PC-9 (cell line): ENCODE measurements around the gene SELENBP1. TPM values are rescaled to one million over a fixed set of nuclear protein-coding genes. Genes with fewer than 3 reads are reported as not detected.

Experiments used
- BruUV-seq: library from RNA; stranded (reverse); fragments of 400-500 nt; replicated peaks from 2 replicates; lab custom pipeline; 2021; lab: Mats Ljungman, UMichigan
- CTCF ChIA-PET: fragments of 300-600 bp; sonication (Branson Sonifier 250); formaldehyde crosslinking; loops from one replicate; lab custom pipeline; 2022; ENCODE audit warnings: antibody characterized with exemption; lab: Charles Lee
- POLR2A ChIA-PET: fragments of 300-600 bp; sonication (Branson Sonifier 250); formaldehyde crosslinking; loops from one replicate; lab custom pipeline; 2022; ENCODE audit warnings: antibody characterized with exemption; ENCODE audit not compliant: unreplicated experiment; lab: Charles Lee
- DNase-seq, 2 experiments: peaks; one replicate each; pipeline versions ENCODE4 v3.0.0 to v3.0.0-alpha.2; 2015 to 2022; ENCODE audit warnings: mixed read lengths in 1 of 2
- H2AFZ ChIP-seq: fragments of 200-600 bp; sonication (generic); 2 replicates; pipeline ENCODE4 v1.8.1; 2017; ENCODE audit warnings: antibody characterized with exemption
- H3F3A ChIP-seq: fragments of 200-600 bp; sonication (generic); 2 replicates; pipeline ENCODE4 v1.8.1; 2017; ENCODE audit warnings: antibody characterized with exemption, mild to moderate bottlenecking, low read depth; ENCODE audit not compliant: insufficient read depth
- H3K27ac ChIP-seq: fragments of 200-600 bp; sonication (generic); 2 replicates; pipeline ENCODE4 v1.6.1; 2016; ENCODE audit warnings: mixed run types
- H3K27me3 ChIP-seq: fragments of 200-600 bp; sonication (generic); 2 replicates; pipeline ENCODE4 v1.6.1; 2016; ENCODE audit warnings: low read depth, mixed run types; ENCODE audit not compliant: insufficient read depth
- H3K36me3 ChIP-seq: fragments of 200-600 bp; sonication (generic); 2 replicates; pipeline ENCODE4 v1.6.1; 2016; ENCODE audit warnings: low read depth, mixed run types
- H3K4me1 ChIP-seq: fragments of 200-600 bp; sonication (generic); replicated peaks from 2 replicates; pipeline ENCODE4 v1.6.1; 2016; ENCODE audit warnings: mixed run types; ENCODE audit not compliant: insufficient read depth
- H3K4me2 ChIP-seq: fragments of 200-600 bp; sonication (generic); 2 replicates; pipeline ENCODE4 v1.6.1; 2017; ENCODE audit warnings: mixed run types
- H3K4me3 ChIP-seq: fragments of 200-600 bp; sonication (generic); 2 replicates; pipeline ENCODE4 v1.6.1; 2016; ENCODE audit warnings: mixed run types
- H3K79me2 ChIP-seq: fragments of 200-600 bp; sonication (generic); 2 replicates; pipeline ENCODE4 v1.6.1; 2017; ENCODE audit warnings: low read depth, mixed run types
- H3K9me2 ChIP-seq: fragments of 200-600 bp; sonication (generic); 2 replicates; pipeline ENCODE4 v1.8.1; 2017; ENCODE audit warnings: mild to moderate bottlenecking; ENCODE audit not compliant: insufficient read depth
- H3K9me3 ChIP-seq: fragments of 200-600 bp; sonication (generic); 2 replicates; pipeline ENCODE4 v1.8.1; 2016; ENCODE audit warnings: low read depth; ENCODE audit not compliant: insufficient read depth
- H4K20me1 ChIP-seq: fragments of 200-600 bp; sonication (generic); 2 replicates; pipeline ENCODE4 v1.8.1; 2017; ENCODE audit not compliant: insufficient read depth
- CTCF ChIP-seq: fragments of 200-600 bp; sonication (generic); conservative IDR thresholded peaks from 2 replicates; pipeline ENCODE4 v1.6.1; 2017; ENCODE audit warnings: mixed run types, antibody characterized with exemption, mild to moderate bottlenecking, moderate library complexity
- EZH2 ChIP-seq: fragments of 200-600 bp; sonication (generic); IDR thresholded peaks from 2 replicates; pipeline ENCODE4 v1.8.0; 2017; ENCODE audit warnings: antibody characterized with exemption, low read depth
- intact Hi-C: fragments of 100-400 bp; cut with micrococcal nuclease; formaldehyde crosslinking; loops from one replicate; pipeline ENCODE4 v1.10.0; 2022; ENCODE audit not compliant: unreplicated experiment
- total RNA-seq: library from RNA; stranded (reverse); gene quantifications from 2 replicates; pipeline ENCODE4 v1.2.3, GENCODE V29; 2021

The SELENBP1 gene
- total RNA-seq, 1 experiment from 2014 or later: 11.3 TPM

GRCh38 chr1:151325646-151326429, 46.7 kb downstream of the SELENBP1 start:
- intact Hi-C loops: no loop called here
- H3K27ac ChIP-seq: no peak overlapping the region
- CTCF ChIA-PET: interaction anchor here (1.9 to 2.6 kb wide), 2 partner anchors 15 to 25 kb away, joined by 4 to 14 read pairs; no protein-coding TSS in a partner anchor
- H3K4me3 ChIP-seq: peak overlapping the region; percentile 74; the same call in 1 of the 2 replicates
- no peaks in the 10 kb centered on the region for H3K27me3 ChIP-seq
- peaks cover 11% of the 10 kb centered on the region; the same call in 1 of the 2 replicates for H3K36me3 ChIP-seq
- peaks cover 6% of the 10 kb centered on the region; the same call in 1 of the 2 replicates for H3F3A ChIP-seq
- no peak for TF ChIP-seq CTCF
- H3K9me2 ChIP-seq: no peaks in the 10 kb centered on the region
- POLR2A ChIA-PET: interaction anchor here (0.6 to 1.9 kb wide), 4 partner anchors 9 to 673 kb away, joined by 4 to 18 read pairs (median 6); no protein-coding TSS in a partner anchor
- peaks cover 27% of the 10 kb centered on the region for H3K79me2 ChIP-seq
- DNase-seq: peak in 1 of 2 experiments; percentile 38
- no peaks in the 10 kb centered on the region for H3K9me3 ChIP-seq
- H3K4me2 ChIP-seq: peak overlapping the region; percentile 90
- BruUV-seq: TSS peak; percentile 49
- no peak overlapping the region for H2AFZ ChIP-seq
- no peaks in the 10 kb centered on the region; the same call in 1 of the 2 replicates for H4K20me1 ChIP-seq
- peaks cover 20% of the 10 kb centered on the region for H3K4me1 ChIP-seq

- Histone ChIP-seq H3K4me2 (peak overlapping the region; percentile 90), H3K9me2 (no peaks in the 10 kb centered on the region), H3K4me1 (peaks cover 20% of the 10 kb centered on the region), H3F3A (peaks cover 6% of the 10 kb centered on the region; the same call in 1 of the 2 replicates), H3K9me3 (no peaks in the 10 kb centered on the region), H3K36me3 (peaks cover 11% of the 10 kb centered on the region; the same call in 1 of the 2 replicates), H4K20me1 (no peaks in the 10 kb centered on the region; the same call in 1 of the 2 replicates), H2AFZ (no peak overlapping the region), H3K27ac (no peak overlapping the region), H3K79me2 (peaks cover 27% of the 10 kb centered on the region), H3K27me3 (no peaks in the 10 kb centered on the region), H3K4me3 (no peak overlapping the region)
- no TSS peak for BruUV-seq
- intact Hi-C loops: no loop called here
- ChIA-PET CTCF (no interaction called here), POLR2A (no interaction called here)
- no peak for DNase-seq
- TF ChIP-seq EZH2: no peak
- TF ChIP-seq CTCF: no peak
These were observed 47.3 kb downstream of the SELENBP1 start for GRCh38 chr1:151325231-151325630.

- Histone ChIP-seq H3K4me2 (no peak overlapping the region), H3K36me3 (peaks cover 11% of the 10 kb centered on the region; the same call in 1 of the 2 replicates), H3K9me3 (no peaks in the 10 kb centered on the region), H3K27me3 (no peaks in the 10 kb centered on the region), H3K4me3 (no peak overlapping the region), H3K79me2 (peaks cover 27% of the 10 kb centered on the region), H3K27ac (no peak overlapping the region), H3K9me2 (no peaks in the 10 kb centered on the region), H3F3A (peaks cover 6% of the 10 kb centered on the region; the same call in 1 of the 2 replicates), H4K20me1 (no peaks in the 10 kb centered on the region; the same call in 1 of the 2 replicates), H2AFZ (no peak overlapping the region), H3K4me1 (peaks cover 20% of the 10 kb centered on the region)
- no peak for DNase-seq
- intact Hi-C loops: no loop called here
- TF ChIP-seq EZH2: no peak
- no peak for TF ChIP-seq CTCF
- ChIA-PET POLR2A (no interaction called here), CTCF (no interaction called here)
- BruUV-seq: no TSS peak
These were observed 48.0 kb downstream of the SELENBP1 start for GRCh38 chr1:151324390-151324930.
